ENCODE data around the gene PWWP2B.

The PWWP2B gene

GRCh38 chr10:132411561-132412253 is 14.7 kb downstream of the PWWP2B start:
- no peaks in the 10 kb centered on the region for H3K9me3 Mint-ChIP-seq
- H3K4me3 Mint-ChIP-seq: no peak overlapping the region
- no peak for ATAC-seq
- no peak for DNase-seq
- H3K4me1 Mint-ChIP-seq: peaks cover 25% of the 10 kb centered on the region
- H3K27me3 Mint-ChIP-seq: no peaks in the 10 kb centered on the region
- peak overlapping the region in 1 of 2 donors; percentile 56 for H3K27ac Mint-ChIP-seq

DNA sequence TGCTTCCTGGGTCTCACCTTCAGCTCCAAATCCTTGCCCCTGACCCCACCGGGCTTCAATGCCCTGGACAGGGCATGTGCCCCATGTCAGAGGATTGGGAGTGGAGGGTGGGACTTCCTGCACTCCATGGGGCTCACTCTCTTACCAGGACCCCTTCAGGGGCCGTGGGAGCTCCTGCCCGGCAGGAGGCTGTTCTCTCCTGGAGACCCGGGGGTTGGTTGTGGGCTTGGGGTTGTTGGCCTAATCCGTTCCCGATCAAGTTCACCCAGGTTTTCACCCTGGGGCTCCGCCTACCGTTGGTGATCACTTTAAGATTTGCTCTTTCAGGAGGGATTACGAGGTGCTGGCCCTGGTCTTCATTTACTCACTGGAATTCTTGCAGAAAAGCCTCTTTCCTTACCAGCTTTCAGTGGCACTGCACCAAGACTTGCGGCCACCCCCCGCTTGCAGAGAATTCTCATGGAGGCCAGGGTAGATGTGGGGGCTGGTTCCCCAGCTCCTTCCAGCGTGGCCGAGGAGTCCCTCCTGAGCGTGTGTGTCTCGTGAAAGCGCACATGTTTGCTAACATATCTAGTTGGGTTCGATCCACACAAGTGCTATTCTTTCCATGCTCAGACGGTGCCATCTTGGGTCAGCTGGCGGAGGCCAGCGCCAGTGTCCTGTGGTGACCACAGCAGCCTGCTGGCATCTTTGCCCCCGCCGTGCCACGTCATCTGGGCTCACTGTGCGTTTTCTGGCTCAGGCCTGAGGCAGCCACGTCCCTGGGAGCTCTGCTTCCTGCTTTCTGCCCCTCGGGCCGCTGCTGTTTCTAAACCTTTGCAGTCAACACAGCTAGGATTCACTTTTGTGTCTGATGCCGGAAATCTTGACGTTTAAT is 15.6 kb downstream of the PWWP2B start:
- H3K27ac Mint-ChIP-seq: no peak overlapping the region
- DNase-seq (no peak), ATAC-seq (no peak)
- no peaks in the 10 kb centered on the region for H3K9me3 Mint-ChIP-seq
- H3K4me1 Mint-ChIP-seq: peaks cover 22% of the 10 kb centered on the region
- H3K4me3 Mint-ChIP-seq: no peak overlapping the region
- no peaks in the 10 kb centered on the region for H3K27me3 Mint-ChIP-seq

DNA sequence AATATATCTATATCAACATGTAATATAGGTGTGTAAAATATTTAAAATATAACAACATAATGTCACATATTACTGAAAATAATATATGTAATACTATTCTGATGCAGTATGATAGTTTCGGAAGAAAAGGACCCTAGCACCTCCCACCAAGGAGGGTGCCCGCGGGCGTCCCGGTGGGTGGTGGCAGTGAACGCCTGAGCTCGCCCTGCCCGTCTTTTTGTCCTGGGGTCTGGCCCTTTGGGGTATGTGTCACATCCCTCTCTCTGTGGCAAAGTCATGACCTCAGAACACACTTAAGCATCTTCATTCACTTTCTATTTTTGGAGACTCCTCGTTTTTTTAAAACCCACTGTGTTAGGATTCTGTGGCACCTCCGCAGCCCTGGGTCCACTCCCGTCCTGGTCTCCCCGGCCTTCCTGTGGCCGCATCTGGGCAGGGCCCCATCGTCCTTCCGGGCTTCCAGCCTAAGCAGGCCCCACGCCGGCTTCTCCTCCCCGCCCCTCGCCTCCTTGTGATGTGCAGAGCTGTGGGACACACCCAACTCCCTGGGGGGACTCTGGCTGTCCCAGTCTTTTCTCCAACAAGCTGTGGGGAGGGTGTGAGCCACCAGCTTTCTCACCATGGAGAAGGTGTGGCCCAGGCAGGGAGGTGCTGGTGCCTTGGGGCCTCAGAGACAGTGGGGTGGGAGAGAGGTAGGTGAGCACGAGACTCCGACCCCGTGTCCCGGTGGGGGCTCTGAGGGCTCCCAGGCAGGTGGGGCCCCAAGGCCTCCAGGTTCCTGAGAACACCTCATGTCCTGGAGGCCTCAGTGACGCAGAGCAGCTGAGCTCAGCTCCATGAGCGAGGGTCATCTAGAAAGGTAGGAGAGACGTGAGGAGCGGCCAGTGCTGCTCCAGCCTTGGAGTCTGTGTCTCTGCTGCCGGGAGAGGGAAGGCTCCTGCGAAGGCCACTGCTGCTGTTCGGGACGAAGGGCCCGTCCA is 16.5 kb downstream of the PWWP2B start:
- H3K27me3 Mint-ChIP-seq: no peaks in the 10 kb centered on the region
- no peaks in the 10 kb centered on the region for H3K9me3 Mint-ChIP-seq
- H3K4me1 Mint-ChIP-seq: peaks cover 13% of the 10 kb centered on the region
- DNase-seq: no peak
- no peak for ATAC-seq
- H3K27ac Mint-ChIP-seq: peak overlapping the region in 1 of 2 donors; percentile 31
- H3K4me3 Mint-ChIP-seq: no peak overlapping the region

- Mint-ChIP-seq H3K27ac (no peak overlapping the region), H3K9me3 (no peaks in the 10 kb centered on the region), H3K4me1 (peaks cover 7% of the 10 kb centered on the region), H3K27me3 (no peaks in the 10 kb centered on the region), H3K4me3 (no peak overlapping the region)
- no peak for DNase-seq
- no peak for ATAC-seq
Observed at GRCh38 chr10:132414402-132415016, 17.5 kb downstream of the PWWP2B start.

DNA sequence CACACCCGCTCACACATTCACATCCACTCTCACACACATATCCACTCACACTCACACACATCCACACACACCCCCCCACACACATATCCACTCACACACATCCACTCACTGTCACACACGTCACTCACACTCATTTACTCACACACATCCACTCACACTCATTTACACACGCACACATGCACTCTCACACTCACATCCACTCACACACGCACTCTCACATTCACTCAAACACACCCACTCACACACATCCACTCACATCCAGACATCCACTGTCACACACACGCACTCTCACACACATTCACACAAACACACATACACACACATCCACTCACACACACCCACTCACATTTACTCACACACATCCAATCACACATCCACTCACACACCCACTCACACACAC is 18.3 kb downstream of the PWWP2B start:
- Mint-ChIP-seq H3K9me3 (no peaks in the 10 kb centered on the region), H3K27me3 (no peaks in the 10 kb centered on the region), H3K27ac (peak overlapping the region in 1 of 2 donors; percentile 1), H3K4me1 (peaks cover 3% of the 10 kb centered on the region), H3K4me3 (no peak overlapping the region)
- ATAC-seq (no peak), DNase-seq (no peak)

- Mint-ChIP-seq H3K27ac (no peak overlapping the region), H3K4me3 (no peak overlapping the region), H3K4me1 (peaks cover 10% of the 10 kb centered on the region), H3K27me3 (no peaks in the 10 kb centered on the region), H3K9me3 (no peaks in the 10 kb centered on the region)
- ATAC-seq (peak; percentile 2), DNase-seq (no peak)
Observed at GRCh38 chr10:132415956-132416355, 19.0 kb downstream of the PWWP2B start.

DNA sequence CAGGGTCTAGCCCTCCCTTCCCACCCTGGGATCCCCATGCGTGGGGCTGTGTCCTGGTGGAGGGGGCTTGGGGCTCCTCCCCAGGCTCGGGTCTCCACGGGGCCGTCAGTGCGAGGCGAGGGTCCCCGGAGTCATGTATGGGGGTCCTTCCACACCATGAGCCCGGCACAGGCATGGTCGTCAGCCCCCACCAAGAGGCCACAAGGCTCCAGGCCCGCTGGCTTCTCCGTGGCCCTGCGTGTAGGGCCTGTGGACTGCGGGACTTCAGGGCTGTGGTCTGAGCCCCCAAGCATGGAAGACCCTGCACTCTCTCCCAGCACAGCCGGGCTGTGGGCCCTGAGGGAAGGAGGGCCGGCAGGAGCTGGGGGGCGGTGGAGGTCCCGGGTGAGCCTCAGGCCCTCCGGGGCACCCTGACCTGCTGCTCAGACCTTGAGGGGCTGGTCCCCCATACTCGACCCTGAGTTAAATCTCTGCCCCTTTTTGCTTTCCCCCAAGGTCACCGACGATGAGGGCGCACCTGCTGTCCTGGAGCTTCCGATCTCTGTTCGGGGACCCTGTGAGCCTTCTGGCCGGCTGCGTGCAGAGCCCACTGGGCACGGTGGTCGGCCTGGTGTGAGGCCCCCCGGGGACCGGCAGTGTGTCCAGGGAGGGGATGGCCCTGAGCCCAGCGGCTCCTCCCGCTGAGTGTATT is 19.7 kb downstream of the PWWP2B start:
- H3K27ac Mint-ChIP-seq: no peak overlapping the region
- H3K4me1 Mint-ChIP-seq: peaks cover 18% of the 10 kb centered on the region
- DNase-seq (no peak), ATAC-seq (no peak)
- no peaks in the 10 kb centered on the region for H3K27me3 Mint-ChIP-seq
- no peaks in the 10 kb centered on the region for H3K9me3 Mint-ChIP-seq
- no peak overlapping the region for H3K4me3 Mint-ChIP-seq

- DNase-seq (no peak), ATAC-seq (no peak)
- Mint-ChIP-seq H3K4me3 (no peak overlapping the region), H3K27me3 (no peaks in the 10 kb centered on the region), H3K9me3 (no peaks in the 10 kb centered on the region), H3K4me1 (peaks cover 24% of the 10 kb centered on the region), H3K27ac (no peak overlapping the region)
Observed at GRCh38 chr10:132417257-132417910, 20.4 kb downstream of the PWWP2B start.

DNA sequence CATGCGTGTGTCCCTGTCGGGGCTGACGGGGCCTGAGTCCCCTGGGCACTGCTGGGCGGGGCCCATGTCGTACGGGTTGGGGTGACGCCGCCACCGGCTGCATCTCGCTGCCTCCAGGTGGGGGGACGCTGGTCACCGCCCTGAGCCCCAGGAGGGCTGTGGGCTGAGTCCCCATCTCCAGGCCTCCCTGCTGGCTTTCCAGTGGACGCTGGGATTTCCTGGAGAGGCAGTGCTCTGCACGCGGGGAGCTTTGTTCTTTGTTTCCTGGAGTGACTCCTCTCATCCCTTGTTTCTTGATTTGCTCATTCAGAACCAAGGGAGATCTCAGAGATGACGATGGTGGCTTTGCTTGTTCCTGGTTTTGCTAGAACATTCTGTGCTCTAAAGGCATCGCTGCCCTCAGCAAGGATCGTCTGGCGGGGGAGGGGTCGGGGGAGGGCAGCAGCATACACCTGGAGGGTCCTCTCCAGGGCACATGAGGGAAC is 21.0 kb downstream of the PWWP2B start:
- H3K4me1 Mint-ChIP-seq: peaks cover 30% of the 10 kb centered on the region
- no peaks in the 10 kb centered on the region for H3K9me3 Mint-ChIP-seq
- H3K4me3 Mint-ChIP-seq: no peak overlapping the region
- H3K27me3 Mint-ChIP-seq: no peaks in the 10 kb centered on the region
- no peak overlapping the region for H3K27ac Mint-ChIP-seq
- ATAC-seq: no peak
- no peak for DNase-seq

GRCh38 chr10:132418527-132419416 is 21.8 kb downstream of the PWWP2B start:
- no peaks in the 10 kb centered on the region for H3K9me3 Mint-ChIP-seq

GRCh38 chr10:132419538-132420468 is 22.8 kb downstream of the PWWP2B start:
- Mint-ChIP-seq H3K9me3 (no peaks in the 10 kb centered on the region), H3K4me1 (peaks cover 38% of the 10 kb centered on the region), H3K27me3 (no peaks in the 10 kb centered on the region), H3K4me3 (peak overlapping the region in 1 of 2 donors; percentile 13), H3K27ac (peak overlapping the region in 1 of 2 donors; percentile 45)
- ATAC-seq: no peak
- DNase-seq: no peak

More at GRCh38 chr10:132418527-132419416, 21.8 kb downstream of the PWWP2B start:
- DNase-seq (no peak), ATAC-seq (no peak)
- H3K4me1 Mint-ChIP-seq: peaks cover 38% of the 10 kb centered on the region
- no peak overlapping the region for H3K4me3 Mint-ChIP-seq
- no peak overlapping the region for H3K27ac Mint-ChIP-seq
- H3K27me3 Mint-ChIP-seq: no peaks in the 10 kb centered on the region

- ATAC-seq: no peak
- Mint-ChIP-seq H3K4me1 (peaks cover 38% of the 10 kb centered on the region), H3K27ac (peak overlapping the region in 1 of 2 donors; percentile 98), H3K9me3 (no peaks in the 10 kb centered on the region), H3K4me3 (peak overlapping the region in 1 of 2 donors; percentile 13), H3K27me3 (no peaks in the 10 kb centered on the region)
- no peak for DNase-seq
Observed at GRCh38 chr10:132420469-132420980, 23.5 kb downstream of the PWWP2B start.
